GM19328 (cell line): ENCODE results near the gene VAV1.
A peak's percentile ranks its signal among the peaks of the same experiment; 100 is the strongest.
"Not testable (repeated sequence)": the region's sequence is repeated elsewhere in the genome, so short reads cannot be mapped to it uniquely, and the experiment has no call there.

Experiments used
- ATAC-seq: cut with Tn5 transposase; IDR thresholded peaks from one replicate; pipeline ENCODE4 v1.9.1; 2021; ENCODE audit warnings: mild to moderate bottlenecking, moderate library complexity; ENCODE audit not compliant: unreplicated experiment

VAV1 gene

DNA sequence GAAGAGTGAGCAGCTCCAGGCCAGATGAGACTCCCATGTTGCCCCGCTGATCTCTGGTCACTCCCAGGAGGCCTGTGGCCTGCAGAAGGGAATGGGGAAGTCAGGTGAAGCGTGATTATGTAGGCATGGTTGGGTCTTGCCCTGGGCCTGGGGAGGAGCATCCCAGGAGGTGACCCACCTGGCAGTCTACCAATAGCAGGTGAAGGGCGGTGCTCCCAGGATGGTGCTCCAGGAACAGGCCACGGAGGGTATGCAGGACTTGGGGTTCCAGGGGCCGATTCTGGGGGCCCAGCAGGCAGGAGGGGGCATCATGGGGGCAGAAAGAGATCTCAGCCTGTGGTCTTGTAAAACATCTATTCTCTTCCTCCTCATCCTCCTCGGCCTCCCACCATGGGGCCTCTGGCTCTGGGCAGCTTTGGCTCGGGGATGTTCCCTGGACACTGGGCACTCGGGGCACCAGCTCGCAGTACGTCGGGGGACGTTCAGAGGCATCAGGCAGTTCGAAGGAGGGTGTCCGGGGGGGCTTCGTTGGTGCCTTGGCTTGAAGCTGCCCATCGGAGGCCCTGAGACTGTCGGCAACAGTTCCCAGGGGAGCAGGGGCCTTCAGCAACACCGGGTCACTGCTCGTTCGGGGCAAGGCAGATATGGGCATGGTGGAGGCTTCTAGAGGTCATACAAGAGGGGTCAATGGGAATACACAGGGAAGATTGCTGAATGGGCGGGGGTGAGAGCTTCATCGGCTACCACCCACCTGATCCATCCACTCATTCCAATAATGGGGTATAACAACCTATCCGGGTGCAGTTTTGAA is 17.6 kb upstream of the VAV1 start:
- no peak for ATAC-seq

DNA sequence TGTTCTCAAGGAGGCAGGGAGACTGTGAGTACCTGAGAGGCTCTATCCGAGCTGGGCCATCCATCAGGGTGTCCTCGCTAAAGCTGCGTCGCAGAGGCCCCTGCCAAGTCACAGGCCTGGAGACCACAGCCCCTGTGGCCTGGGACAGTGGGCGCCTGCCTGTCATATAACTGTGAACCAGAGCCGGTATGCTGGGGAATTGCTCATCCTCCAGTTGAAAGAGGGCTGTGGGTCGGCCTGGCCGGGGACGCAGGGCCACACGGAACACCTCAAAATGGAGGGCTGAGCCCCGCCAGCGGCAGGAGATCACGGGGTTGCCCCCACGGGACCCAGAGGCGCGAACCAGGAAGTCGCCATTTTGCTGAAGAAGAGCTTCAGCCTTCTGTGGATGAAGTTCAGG is 11.9 kb upstream of the VAV1 start:
- ATAC-seq = no peak

DNA sequence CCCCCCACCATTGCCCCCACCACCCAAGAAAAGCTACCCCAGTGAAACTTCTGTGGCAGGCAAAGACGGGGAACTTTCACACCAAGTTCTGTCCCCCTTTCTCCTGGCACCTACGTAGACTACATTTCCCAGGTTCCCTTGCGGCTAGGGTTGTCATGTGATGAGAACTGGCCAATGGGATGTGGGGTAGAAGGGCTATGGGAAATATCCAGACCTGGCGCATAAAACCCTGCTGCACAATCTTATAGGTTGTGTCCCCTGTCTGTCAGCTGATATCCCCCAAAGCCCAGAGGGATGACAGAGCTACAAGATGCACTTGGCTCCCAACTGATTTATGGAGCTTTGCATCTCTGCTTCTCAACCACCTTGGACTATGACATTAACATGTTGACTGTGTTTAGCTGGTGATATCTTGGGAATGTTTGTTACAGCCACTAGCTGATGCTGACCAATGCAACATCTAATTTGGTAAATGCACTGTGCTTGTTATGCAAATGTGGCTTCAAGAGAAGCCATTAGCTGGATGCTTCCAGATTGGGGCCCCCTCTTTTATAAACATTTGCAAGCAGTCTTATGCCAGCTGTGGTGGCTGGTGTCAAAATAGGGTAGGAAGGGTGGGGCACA is 11.3 kb upstream of the VAV1 start:
- no peak for ATAC-seq

DNA sequence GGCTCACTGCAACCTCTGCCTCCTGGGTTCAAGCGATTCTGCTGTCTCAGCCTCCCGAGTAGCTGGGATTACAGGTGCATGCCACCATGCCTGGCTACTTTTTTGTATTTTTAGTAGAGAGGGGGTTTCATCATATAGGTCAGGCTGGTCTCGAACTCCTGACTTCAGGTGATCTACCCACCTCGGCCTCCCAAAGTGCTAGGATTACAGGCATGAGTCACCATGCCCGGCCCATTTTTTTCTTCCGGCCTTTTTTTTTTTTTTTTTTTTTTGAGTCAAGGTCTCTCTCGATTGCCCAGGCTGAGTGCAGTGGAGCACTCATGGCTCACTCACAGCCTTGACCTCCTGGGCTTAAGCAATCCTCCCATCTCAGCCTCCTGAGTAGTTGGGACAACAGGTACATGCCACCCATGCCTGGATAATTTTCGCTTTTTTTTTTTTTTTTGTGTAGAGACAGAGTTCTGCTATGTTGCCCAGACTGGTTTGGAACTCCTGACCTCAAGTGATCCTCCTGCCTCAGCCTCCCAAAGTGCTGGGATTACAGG is 10.2 kb upstream of the VAV1 start:
- not testable (repeated sequence) for ATAC-seq

DNA sequence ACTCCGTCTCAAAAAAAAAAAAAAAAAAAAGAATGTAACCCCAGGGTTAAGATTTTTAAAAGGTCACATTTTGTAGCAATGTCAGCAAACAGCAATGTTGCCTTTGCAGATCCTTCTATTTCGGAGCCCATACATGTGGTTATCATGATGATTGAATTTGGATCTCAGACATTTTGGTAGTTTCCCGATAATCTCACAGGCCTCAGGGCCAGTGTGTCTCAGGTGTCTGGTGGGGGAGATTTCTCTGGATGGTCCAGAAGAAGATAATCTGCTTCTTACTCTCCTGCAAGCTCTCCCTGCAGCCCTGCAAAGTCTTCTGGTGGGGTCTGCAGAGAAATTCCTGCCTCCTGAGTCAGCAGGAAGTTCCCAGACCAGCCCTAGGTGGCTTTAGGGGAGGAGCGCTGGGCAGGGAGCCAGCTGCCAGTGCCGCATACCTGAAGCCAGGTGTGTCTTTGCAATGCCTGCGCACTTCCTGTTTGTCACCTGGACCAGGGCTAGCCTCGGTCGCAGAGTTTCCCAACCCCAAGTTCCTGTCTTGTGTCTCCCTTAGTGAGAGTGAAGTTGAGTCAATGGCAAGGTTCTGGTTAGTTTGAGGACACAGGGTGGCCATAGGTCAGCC is 6.7 kb upstream of the VAV1 start:
- ATAC-seq = no peak

DNA sequence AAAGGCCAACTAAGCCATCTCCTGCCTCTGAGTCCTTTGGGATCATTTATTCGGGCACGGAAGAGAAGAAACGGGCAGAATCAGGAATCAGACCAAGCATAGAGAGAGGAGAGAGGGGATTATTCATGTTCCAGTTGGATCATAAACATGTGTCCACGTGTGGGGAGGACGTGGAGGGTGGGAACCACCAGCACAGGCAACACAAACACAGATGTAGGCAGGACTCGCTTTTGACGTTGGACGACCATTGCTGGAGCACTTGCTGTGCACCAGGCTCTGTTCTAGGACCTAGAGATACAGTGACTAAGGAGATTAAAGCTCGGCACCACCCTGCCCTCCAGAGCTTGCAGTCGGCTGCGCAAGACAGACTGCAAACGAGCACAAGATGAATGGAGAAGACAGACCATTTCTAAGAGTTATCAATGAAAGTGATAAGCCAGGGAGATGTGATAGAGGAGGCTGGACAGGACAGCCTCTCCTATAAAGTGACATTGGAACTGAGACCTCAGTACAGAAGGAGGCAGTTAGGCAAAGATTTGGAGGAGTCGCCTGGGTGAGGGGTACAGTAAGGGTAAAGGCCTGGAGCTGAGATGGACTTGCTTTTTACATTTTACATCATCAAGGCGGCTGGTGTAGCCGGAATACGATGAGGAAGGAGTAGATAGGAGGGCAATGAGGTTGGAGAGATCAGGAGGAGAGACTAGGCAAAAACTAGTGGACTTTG is 6.0 kb upstream of the VAV1 start:
- no peak for ATAC-seq

DNA sequence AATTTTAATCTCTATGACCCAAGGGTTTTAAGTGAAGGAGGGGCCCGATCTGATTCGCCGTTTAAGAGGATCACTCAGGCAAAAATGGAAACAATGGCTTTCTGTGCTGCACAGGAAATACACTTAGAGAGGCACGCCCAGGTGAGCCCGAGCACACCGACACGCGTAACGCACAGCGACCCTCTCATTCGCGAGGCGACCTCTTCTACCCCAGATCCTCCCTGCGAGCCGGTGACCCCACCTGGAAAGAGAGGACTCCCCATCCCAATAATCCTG is 5.5 kb upstream of the VAV1 start:
- peak; percentile 4 for ATAC-seq

DNA sequence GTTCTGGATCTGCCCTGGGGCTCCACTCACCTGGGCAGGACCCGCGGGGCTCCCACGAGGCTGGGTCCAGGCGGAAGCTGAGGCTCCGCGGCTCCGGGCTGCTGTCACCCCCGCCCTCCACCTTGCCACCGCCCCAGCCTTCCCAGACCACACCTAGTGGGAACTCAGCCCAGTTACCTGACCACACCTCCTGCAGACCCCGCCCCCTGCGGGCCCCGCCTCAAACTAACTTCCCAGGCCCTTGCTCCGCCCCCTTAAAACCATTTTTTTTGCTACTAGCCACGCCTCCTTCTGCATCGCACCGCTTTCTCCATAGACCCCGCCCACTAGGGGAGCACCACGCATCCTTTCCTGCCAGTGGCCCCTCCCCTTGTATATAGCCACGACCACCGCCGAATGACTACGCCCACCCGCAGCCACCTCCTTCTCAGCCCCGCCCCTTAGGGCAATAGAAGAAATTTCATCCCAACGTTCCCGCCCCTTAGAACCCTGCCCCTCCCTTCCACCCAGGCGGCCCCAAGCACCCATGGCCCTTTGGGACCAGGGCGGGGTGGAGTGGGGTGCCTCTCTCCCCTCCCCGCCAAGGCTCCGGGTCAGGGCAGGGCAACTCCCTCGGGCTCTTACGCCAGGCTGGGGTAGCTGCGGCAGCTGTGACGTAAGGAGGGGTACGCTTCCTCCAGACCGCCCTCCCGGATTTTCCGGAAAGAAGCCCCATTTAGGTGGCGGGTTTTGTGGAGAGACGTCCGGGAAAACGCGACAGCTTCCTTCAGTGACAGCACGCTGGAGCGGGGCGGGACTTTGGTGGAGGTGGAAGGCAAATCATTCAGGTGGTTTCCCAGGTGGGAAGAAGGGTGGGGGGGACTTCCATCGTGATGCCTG is 4.9 kb upstream of the VAV1 start, which contains the start of gene SH2D3A:
SH2D3A (minus strand) TSS at position 79 of the 879 bp plus-strand sequence. CDS start 3,687 bp downstream, outside the sequence.
- peak; percentile 73 for ATAC-seq

DNA sequence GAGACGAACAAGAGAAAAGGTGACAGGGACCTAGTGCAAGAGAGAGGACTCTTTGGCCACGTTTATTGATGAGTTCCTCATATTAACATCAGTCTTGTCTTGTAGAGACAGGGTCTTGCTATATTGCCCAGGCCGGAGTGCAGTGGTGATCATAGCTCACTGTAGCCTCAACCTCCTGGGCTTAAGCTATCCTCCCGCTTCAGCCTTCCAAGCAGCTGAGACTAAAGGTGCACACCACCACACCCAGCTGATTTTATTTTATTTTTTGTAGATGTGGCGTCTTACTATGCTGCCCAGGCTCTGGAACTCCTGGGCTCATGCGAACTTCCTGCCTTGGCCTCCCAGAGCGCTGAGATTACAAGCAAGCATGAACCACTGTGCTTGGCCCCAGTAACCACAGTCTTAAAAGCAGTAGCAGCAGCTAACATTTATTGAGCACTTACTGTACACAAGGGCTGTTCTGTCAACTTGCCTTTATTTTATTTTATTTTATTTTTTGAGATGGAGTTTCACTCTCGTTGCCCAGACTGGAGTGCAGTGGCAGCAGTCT is 4.2 kb upstream of the VAV1 start:
- no peak for ATAC-seq

DNA sequence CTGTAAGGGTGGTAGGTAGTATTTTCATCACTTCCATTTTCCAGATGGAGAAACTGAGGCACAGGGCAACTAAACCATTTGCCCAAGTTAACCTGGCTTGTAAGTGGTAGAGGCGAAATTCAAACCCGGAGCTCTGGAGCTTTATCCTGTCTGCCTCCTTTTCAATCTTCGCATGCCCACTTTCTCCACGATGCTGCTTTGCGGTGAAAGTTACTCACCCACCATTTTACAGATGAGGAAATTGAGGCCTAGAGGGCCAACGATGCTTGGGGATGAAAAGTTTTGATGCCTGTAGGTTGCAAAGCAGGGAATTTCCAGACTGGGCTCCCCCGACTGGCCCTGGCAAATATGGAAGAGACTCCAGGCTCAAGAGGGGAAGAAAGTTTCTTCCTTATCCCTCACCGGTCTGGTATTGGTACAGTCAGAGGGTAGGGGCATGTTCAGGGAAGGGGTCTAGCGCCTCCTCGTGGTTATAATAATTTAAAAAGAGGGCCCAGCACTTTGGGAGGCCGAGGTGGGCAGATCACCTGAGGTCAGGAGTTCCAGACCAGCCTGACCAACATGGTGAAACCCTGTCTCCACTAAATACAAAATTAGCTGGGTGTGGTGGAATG is 3.4 kb upstream of the VAV1 start:
- no peak for ATAC-seq

DNA sequence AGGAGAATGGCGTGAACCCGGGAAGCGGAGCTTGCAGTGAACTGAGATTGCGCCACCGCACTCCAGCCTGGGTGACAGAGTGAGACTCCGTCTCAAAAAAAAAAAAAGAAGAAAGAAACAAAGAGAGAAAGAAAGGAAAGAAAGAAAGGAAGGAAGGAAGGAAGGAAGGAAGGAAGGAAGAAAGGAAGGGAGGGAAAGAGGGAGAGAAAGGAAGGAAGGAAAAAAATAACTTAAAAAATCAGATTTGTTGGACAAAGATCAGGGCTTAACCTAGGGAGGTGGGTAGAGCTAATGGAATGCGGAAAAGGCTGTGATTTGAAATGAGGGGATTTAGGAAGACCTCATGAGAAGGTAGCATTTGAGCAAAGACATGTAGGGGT is 870 bp upstream of the VAV1 start:
- ATAC-seq = not testable (repeated sequence)

DNA sequence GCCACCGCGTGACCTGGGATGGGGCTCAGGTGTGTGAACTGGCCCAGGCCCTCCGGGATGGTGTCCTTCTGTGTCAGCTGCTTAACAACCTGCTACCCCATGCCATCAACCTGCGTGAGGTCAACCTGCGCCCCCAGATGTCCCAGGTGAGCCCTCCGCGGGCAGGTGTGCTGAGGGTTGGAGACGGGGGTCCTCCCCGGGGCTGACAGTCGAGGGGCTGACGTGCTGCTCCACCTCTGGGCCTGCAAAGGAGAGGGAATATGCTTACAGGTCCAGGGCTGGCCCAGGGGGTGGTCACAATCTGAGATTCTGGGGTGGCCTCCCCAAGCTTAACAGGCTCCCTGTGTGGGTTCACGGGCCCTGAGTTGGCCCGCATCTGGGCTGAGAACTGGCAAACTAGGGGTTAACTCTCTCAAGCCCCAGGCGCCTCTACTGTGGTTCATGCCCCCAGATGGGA is 386 bp downstream of the VAV1 start:
- ATAC-seq = no peak

DNA sequence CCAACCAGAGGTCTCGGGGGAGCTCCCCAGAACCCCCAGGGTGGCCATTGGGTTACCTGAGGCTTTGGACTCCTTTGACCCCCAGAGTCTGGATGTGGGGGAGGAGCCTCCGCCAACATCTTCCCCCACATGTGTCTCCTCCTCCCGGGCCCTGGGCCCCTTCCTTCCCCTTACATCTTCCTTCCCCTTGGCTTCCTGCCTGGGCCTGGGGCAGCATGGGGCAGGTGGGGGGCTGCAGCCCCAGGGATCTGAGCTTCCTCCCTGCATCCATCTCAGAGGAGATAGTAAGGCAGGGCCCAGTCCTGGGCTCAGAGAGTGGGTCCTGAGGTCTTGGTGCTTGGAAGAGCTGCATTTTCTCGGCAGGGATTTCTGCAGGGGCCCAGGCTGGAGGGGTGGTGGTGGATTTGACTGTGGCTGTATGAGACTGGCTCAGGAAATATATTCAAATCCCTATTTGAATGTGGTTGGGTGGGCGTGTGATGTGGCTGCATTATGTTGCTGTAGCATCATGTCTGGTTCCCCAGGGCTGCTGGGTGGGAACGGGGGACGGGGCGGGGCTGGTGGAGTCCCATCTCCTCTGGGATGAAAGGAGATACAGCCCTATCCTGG is 919 bp downstream of the VAV1 start:
- no peak for ATAC-seq

DNA sequence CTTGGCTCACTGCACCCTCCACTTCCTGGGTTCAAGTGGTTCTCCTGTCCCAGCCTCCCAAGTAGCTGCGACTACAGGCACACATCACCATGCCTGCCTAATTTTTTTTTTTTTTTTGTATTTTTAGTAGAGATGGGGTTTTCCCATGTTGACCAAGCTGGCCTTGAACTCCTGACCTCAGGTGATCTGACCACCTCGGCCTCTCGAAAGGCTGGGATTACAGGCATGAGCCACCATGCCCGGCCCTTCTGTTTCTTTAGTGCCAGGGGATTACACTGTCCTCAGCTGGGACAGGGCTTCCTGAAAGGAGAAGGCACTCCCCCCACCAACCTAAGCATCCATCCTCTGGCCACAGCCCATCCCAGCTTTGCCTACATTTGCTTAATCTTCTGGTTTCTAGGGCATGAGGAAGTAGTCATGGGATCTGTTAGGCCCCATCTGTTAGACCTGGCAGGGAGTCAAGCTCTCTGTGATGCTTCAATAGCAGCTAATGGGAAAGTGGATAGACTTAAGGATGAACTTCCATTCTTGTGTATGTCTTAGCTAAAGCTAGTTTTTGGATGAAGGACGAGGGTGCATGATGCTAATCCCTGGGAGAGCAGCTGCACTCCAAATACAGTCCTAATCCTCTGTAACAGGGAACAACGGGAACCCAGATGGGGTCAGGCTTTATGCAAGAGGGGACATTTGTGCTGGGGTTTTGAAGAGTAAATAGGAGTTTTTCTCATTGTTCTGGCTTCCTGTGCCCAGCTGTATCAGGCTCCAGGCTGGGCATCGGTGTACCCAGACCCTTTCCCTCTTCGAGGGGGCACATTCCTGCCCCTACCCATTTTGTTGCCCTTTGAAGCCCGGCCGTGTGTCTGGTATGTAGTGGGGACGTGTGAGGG is 2.6 kb downstream of the VAV1 start:
- no peak for ATAC-seq

DNA sequence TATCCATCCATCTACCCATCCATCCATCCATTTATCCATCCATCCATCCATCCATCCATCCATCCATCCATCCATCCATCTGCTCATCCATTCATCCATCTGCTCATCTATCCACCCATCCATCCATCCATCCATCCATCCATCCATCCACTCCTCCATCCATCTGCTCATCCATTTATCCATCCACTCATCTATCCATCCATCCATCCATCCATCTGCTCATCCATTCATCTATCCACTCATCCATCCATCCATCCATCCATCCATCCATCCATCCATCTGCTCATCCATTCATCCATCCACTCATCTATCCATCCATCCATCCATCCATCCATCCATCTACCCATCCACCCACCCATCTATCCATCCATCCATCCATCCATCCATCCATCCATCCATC is 3.5 kb downstream of the VAV1 start:
- ATAC-seq = not testable (repeated sequence)

DNA sequence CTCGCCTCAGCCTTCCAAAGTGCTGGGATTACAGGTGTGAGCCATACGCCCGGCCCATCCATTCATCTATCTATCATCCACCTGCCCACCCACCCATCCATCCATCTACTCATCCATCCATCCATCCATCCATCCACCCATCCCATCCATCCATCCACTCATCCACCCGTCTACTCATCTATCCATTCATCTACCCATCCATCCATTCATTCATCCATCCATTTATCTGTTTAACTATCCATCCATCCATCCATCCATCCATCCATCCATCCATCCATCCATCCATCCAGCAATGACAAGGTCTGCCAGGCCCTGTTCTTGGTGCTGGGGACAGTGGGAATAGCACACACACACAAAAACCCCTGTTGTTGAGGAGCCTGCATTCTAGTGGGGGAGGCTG is 4.5 kb downstream of the VAV1 start:
- ATAC-seq = no peak

DNA sequence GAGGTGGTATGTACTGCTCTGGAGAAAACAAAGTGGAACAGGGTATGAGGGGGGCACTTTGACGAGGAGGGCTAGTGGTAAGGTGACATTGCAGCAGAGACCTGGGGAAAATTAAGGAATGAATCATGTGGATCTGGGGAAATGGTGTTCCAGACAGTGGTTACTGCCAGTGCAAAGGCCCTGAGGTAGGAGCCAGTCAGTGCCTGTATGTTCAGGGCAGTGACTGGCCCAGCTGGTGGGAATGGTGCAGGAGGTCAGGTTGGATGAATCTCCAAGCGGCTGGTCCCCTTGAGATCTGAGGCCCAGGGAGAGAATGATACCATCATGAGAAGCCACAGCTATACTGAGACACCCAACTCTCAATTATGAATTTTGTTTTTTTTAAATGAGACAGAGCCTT is 4.9 kb downstream of the VAV1 start:
- ATAC-seq = no peak

DNA sequence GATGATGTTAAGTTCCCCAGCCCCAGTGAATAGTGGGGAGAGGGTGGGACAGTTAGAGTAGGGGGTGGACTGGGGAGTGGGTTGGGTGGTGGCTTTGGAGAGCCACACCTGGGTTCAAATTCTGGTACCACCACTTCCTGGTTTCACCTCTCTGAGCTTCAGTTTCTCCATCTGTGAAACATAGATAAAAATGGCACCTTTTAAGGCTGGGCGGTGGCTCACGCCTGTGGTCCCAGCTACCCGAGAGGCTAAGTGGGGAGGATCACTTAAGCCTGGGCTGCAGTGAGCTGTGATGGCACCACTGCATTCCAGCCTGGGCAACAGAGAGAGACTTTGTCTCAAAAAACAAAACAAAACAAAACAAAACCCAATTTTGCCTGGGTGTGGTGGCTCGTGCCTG is 5.9 kb downstream of the VAV1 start:
- no peak for ATAC-seq
